ENCODE results near the gene ECSCR. TPM values are rescaled to one million over a fixed set of nuclear protein-coding genes. Genes with fewer than 3 reads are reported as not detected.

ECSCR gene
- total and polyA plus RNA-seq, 2 of the 8 experiments (the other 6 are each of a cell fraction or from before 2014, with no cell fraction given): 2.7 to 7.2 TPM

- CTCF ChIA-PET (ENCODE audit: partially characterized antibody): interaction anchor here (0.8 to 9.9 kb wide), 25 partner anchors 9 to 964 kb away, joined by 3 to 319 read pairs (median 4); partner anchors contain the start of genes DNAJC18, PROB1, SPATA24 and STING1
- TF ChIP-seq SAP30 (IDR thresholded peaks at IDR 0.05; ENCODE audit: insufficient read depth, insufficient replicate concordance, low read length) (no peak), SIN3A (conservative IDR thresholded peaks at IDR 0.05 in 1 of 2, IDR thresholded peaks at IDR 0.05 in 1 of 2; ENCODE audit: low read depth in 1 of 2, low read length in 2 of 2) (no peak)
Observed at GRCh38 chr5:139419226-139420192, 43.0 kb downstream of the ECSCR start.

More at GRCh38 chr5:139419226-139420192, 43.0 kb downstream of the ECSCR start:
- no peak overlapping the region for H3K56ac ChIP-seq (replicated peaks; ENCODE audit: insufficient read length, low read depth, low read length)
- H3K36me3 ChIP-seq (ENCODE audit: control insufficient read depth in 2 of 4, insufficient read depth in 4 of 4, low read length in 3 of 4): peaks cover 5 to 23% (median 8%) of the 10 kb centered on the region in 4 experiments; a peak in 5 of 8 replicates
- no peak overlapping the region for H3K18ac ChIP-seq (ENCODE audit: extremely low read depth, low read length)
- H4K91ac ChIP-seq (replicated peaks; ENCODE audit: insufficient read length, low read length): no peak overlapping the region
- H3K9me3 ChIP-seq (ENCODE audit: insufficient read depth in 2 of 2, low read depth in 1 of 2, low read length in 1 of 2): no peaks in the 10 kb centered on the region
- H2BK15ac ChIP-seq (ENCODE audit: low read length): no peak overlapping the region
- H4K20me1 ChIP-seq (replicated peaks in 1 of 2; ENCODE audit: control insufficient read depth in 1 of 2, insufficient read depth in 2 of 2, low read length in 2 of 2): no peaks in the 10 kb centered on the region
- POLR2A ChIA-PET (ENCODE audit: partially characterized antibody): interaction anchor here (0.8 to 1.7 kb wide), 8 partner anchors 9 to 126 kb away, joined by 3 to 6 read pairs (median 4); partner anchors contain the start of genes MATR3 and PAIP2
- 89% methylated on average over 9 of the region's 9 CpGs; no CpG with 5 or more reads in 1 of the 2 experiments for WGBS, 2 experiments (ENCODE audit: extremely low coverage in 1 of 2, insufficient coverage in 1 of 2, insufficient read length in 1 of 2, insufficient replicate concordance in 2 of 2, low coverage in 1 of 2, low lambda C conversion rate in 2 of 2, missing lambda C conversion rate in 1 of 2)
- H3K79me2 ChIP-seq (ENCODE audit: control insufficient read depth in 1 of 2, insufficient read depth in 2 of 2, low read length in 2 of 2): no peaks in the 10 kb centered on the region
- no peak overlapping the region for H3K14ac ChIP-seq (ENCODE audit: insufficient read length)
- FAIRE-seq (no peak), DNase-seq (ENCODE audit: low read depth in 1 of 2, low spot score in 2 of 2) (no peak)
- H3K23ac ChIP-seq (ENCODE audit: insufficient read length): no peak overlapping the region
- H2BK20ac ChIP-seq (ENCODE audit: low read length): no peak overlapping the region
- no peaks in the 10 kb centered on the region for H3K23me2 ChIP-seq (ENCODE audit: low read depth, low read length)
- H3K27me3 ChIP-seq (replicated peaks in 1 of 4; ENCODE audit: control insufficient read depth in 3 of 4, extremely low read depth in 1 of 4, insufficient read depth in 3 of 4, low read length in 3 of 4): no peaks in the 10 kb centered on the region
- no peak overlapping the region for H2AFZ ChIP-seq (ENCODE audit: low read length)
- H3K27ac ChIP-seq (ENCODE audit: low read depth, low read length): no peak overlapping the region
- H3K9ac ChIP-seq (replicated peaks in 1 of 4; ENCODE audit: extremely low read depth in 1 of 4, low read depth in 3 of 4, low read length in 3 of 4): no peak overlapping the region
- H2BK120ac ChIP-seq (replicated peaks; ENCODE audit: low read depth, low read length): no peak overlapping the region
- no peak overlapping the region for H4K8ac ChIP-seq (ENCODE audit: extremely low read depth, insufficient read depth, low read length)
- peaks cover 4 to 9% (median 6%) of the 10 kb centered on the region in 4 experiments; a peak in 4 of 7 replicates for H3K4me1 ChIP-seq (replicated peaks in 1 of 4; ENCODE audit: control insufficient read depth in 3 of 4, insufficient read depth in 4 of 4, low read length in 3 of 4)
- H3K4me2 ChIP-seq (ENCODE audit: insufficient read depth in 1 of 2, low read depth in 2 of 2, low read length in 2 of 2): no peak overlapping the region; a peak in 1 of 4 replicates
- H2BK12ac ChIP-seq (ENCODE audit: low read depth, low read length): no peak overlapping the region
- H2AK5ac ChIP-seq (ENCODE audit: low read depth, low read length): no peak overlapping the region
- H3K4ac ChIP-seq (replicated peaks; ENCODE audit: insufficient read length, low read depth, low read length): no peak overlapping the region
- no peak overlapping the region for H2BK5ac ChIP-seq (ENCODE audit: low read depth, low read length)
- no peaks in the 10 kb centered on the region for H3K79me1 ChIP-seq (ENCODE audit: low read depth, low read length)
- H3K4me3 ChIP-seq (ENCODE audit: extremely low read depth in 1 of 4, insufficient read depth in 2 of 4, low read depth in 3 of 4, low read length in 4 of 4): 0 out of 8 replicates have a peak overlapping the region, but pooled peaks of 1 of the 4 experiments have one; percentile 2
- no peak overlapping the region for H4K5ac ChIP-seq (ENCODE audit: insufficient read length, low read depth, low read length)
